GM10266 (cell line): ENCODE measurements around the gene FAF1.

Experiments used
- DNase-seq: peaks from one replicate; pipeline ENCODE4 v3.0.0; 2012; ENCODE audit errors: extremely low spot score
- CTCF ChIP-seq: IDR thresholded peaks from 2 replicates; pipeline ENCODE4 v1.5.1; 2012; ENCODE audit warnings: mild to moderate bottlenecking, low read depth; ENCODE audit not compliant: control insufficient read depth, insufficient read depth; ENCODE audit errors: missing control alignments

The FAF1 gene

GRCh38 chr1:50421768-50422674 is 538.0 kb downstream of the FAF1 start:
- peak; percentile 55 for DNase-seq
- TF ChIP-seq CTCF = no peak

GRCh38 chr1:50421366-50421748 is 538.7 kb downstream of the FAF1 start:
- no peak for DNase-seq
- TF ChIP-seq CTCF = no peak

- TF ChIP-seq CTCF = no peak
- DNase-seq = no peak
Measured at GRCh38 chr1:50420689-50421365, 539.2 kb downstream of the FAF1 start.

- DNase-seq = no peak
Measured at GRCh38 chr1:50419907-50420677, 540.0 kb downstream of the FAF1 start.

GRCh38 chr1:50419192-50419906 is 540.7 kb downstream of the FAF1 start:
- no peak for TF ChIP-seq CTCF
- no peak for DNase-seq

More at GRCh38 chr1:50419907-50420677, 540.0 kb downstream of the FAF1 start:
- TF ChIP-seq CTCF = no peak

GRCh38 chr1:50418600-50419109 is 541.4 kb downstream of the FAF1 start:
- TF ChIP-seq CTCF = no peak
- DNase-seq = no peak
